ENCODE data around the gene VKORC1. TPM values are rescaled to one million over a fixed set of nuclear protein-coding genes. Genes with fewer than 3 reads are reported as not detected.

VKORC1 gene
- polyA plus RNA-seq, 1 of the 3 experiments (the other 2 are of a cell fraction), result 434 TPM

- Histone ChIP-seq H3K9me2 (no peaks in the 10 kb centered on the region), H3K4me2 (no peak overlapping the region), H2AFZ (ENCODE audit: low read depth) (no peak overlapping the region), H3K4me3 (ENCODE audit: low read depth in 2 of 2, low read length in 1 of 2) (no peak overlapping the region), H4K20me1 (ENCODE audit: insufficient read depth) (peaks cover 5% of the 10 kb centered on the region; the same call in 1 of the 2 replicates), H3K27ac (ENCODE audit: low read depth in 2 of 2, low read length in 1 of 2) (no peak overlapping the region), H3K36me3 (replicated peaks in 1 of 2; ENCODE audit: control insufficient read depth in 1 of 2, insufficient read depth in 2 of 2, low read length in 1 of 2) (peaks cover 25 to 35% of the 10 kb centered on the region in 2 experiments), H3F3A (replicated peaks; ENCODE audit: insufficient read depth) (peaks cover 17% of the 10 kb centered on the region), H3K9ac (no peak overlapping the region), H3K4me1 (ENCODE audit: control insufficient read depth in 1 of 2, insufficient read depth in 2 of 2, low read depth in 1 of 2, low read length in 1 of 2) (peaks cover 7 to 15% of the 10 kb centered on the region in 2 experiments; a peak in 3 of 4 replicates), H3K79me2 (ENCODE audit: insufficient read depth) (peaks cover 33% of the 10 kb centered on the region), H3K27me3 (ENCODE audit: insufficient read depth) (no peaks in the 10 kb centered on the region), H3K9me3 (no peaks in the 10 kb centered on the region)
- 92% methylated on average over 6 of the region's 8 CpGs for WGBS (ENCODE audit: low lambda C conversion rate)
- DNase-seq, result no peak
- TF ChIP-seq PBX3 (IDR thresholded peaks at IDR 0.05) (no peak), RFX5 (IDR thresholded peaks at IDR 0.05; ENCODE audit: low read length) (no peak), JUND (IDR thresholded peaks at IDR 0.05) (0 out of 2 replicates have a peak, but pooled peaks have one; percentile 7)
- ChIA-PET CTCF (interaction anchor here (2.2 to 3.9 kb wide), 2 partner anchors 28 kb away, joined by 9 to 28 read pairs; no protein-coding TSS in a partner anchor), POLR2A (no interaction called here)
These were observed 19.9 kb upstream of the VKORC1 start for GRCh38 chr16:31114468-31114867.

- DNase-seq, result no peak
- Histone ChIP-seq H3K4me1 (ENCODE audit: control insufficient read depth in 1 of 2, insufficient read depth in 2 of 2, low read depth in 1 of 2, low read length in 1 of 2) (peaks cover 7 to 17% of the 10 kb centered on the region in 2 experiments; a peak in 3 of 4 replicates), H3K27ac (ENCODE audit: low read depth in 2 of 2, low read length in 1 of 2) (no peak overlapping the region), H3K9ac (no peak overlapping the region), H3K36me3 (replicated peaks in 1 of 2; ENCODE audit: control insufficient read depth in 1 of 2, insufficient read depth in 2 of 2, low read length in 1 of 2) (peaks cover 19 to 36% of the 10 kb centered on the region in 2 experiments), H4K20me1 (ENCODE audit: insufficient read depth) (peaks cover 4% of the 10 kb centered on the region; the same call in 1 of the 2 replicates), H3K4me3 (ENCODE audit: low read depth in 2 of 2, low read length in 1 of 2) (no peak overlapping the region), H3K9me3 (no peaks in the 10 kb centered on the region), H2AFZ (ENCODE audit: low read depth) (no peak overlapping the region), H3K79me2 (ENCODE audit: insufficient read depth) (peaks cover 33% of the 10 kb centered on the region), H3K4me2 (no peak overlapping the region), H3K9me2 (no peaks in the 10 kb centered on the region), H3F3A (replicated peaks; ENCODE audit: insufficient read depth) (peaks cover 17% of the 10 kb centered on the region), H3K27me3 (ENCODE audit: insufficient read depth) (no peaks in the 10 kb centered on the region)
- CTCF ChIA-PET, result interaction anchor here (0.8 to 2.2 kb wide), 2 partner anchors 17 to 29 kb away, joined by 3 to 9 read pairs; no protein-coding TSS in a partner anchor
- WGBS (ENCODE audit: low lambda C conversion rate), result 90% methylated on average over 5 of the region's 5 CpGs
- POLR2A ChIA-PET, result no interaction called here
- TF ChIP-seq ELF1 (IDR thresholded peaks at IDR 0.05), result no peak
- no peak for TF ChIP-seq NRF1 (IDR thresholded peaks at IDR 0.05; ENCODE audit: low read depth, low read length)
- no peak for TF ChIP-seq GABPA (IDR thresholded peaks at IDR 0.05; ENCODE audit: low read depth)
- no peak for TF ChIP-seq FOSL2 (IDR thresholded peaks at IDR 0.05; ENCODE audit: borderline replicate concordance, low read depth)
- no peak for TF ChIP-seq RAD21 (IDR thresholded peaks at IDR 0.05; ENCODE audit: low read length)
- no peak for TF ChIP-seq FOXM1 (IDR thresholded peaks at IDR 0.05; ENCODE audit: low read depth)
- no peak for TF ChIP-seq USF1 (IDR thresholded peaks at IDR 0.05; ENCODE audit: borderline replicate concordance, low read depth)
- no peak for TF ChIP-seq MXI1 (IDR thresholded peaks at IDR 0.05; ENCODE audit: low read depth, low read length)
- TF ChIP-seq TAF1 (IDR thresholded peaks at IDR 0.05; ENCODE audit: borderline replicate concordance, low read depth, low read length), result no peak
- TF ChIP-seq NFIC (IDR thresholded peaks at IDR 0.05; ENCODE audit: borderline replicate concordance), result no peak
- TF ChIP-seq RCOR1 (IDR thresholded peaks at IDR 0.05; ENCODE audit: low read length), result no peak
- TF ChIP-seq RFX5 (IDR thresholded peaks at IDR 0.05; ENCODE audit: low read length), result no peak
- no peak for TF ChIP-seq USF2 (IDR thresholded peaks at IDR 0.05; ENCODE audit: borderline replicate concordance, low read depth, low read length)
- TF ChIP-seq CTCF (IDR thresholded peaks at IDR 0.05), result no peak
- no peak for TF ChIP-seq ZBTB33 (IDR thresholded peaks at IDR 0.05; ENCODE audit: borderline replicate concordance, low read depth)
- no peak for TF ChIP-seq MEF2A (IDR thresholded peaks at IDR 0.05; ENCODE audit: borderline replicate concordance, low read depth)
- TF ChIP-seq GATA2 (CRISPR knock-in tag; IDR thresholded peaks at IDR 0.05), result no peak
- no peak for TF ChIP-seq CHD2 (IDR thresholded peaks at IDR 0.05; ENCODE audit: low read length, partially characterized antibody)
These were observed 18.8 kb upstream of the VKORC1 start for GRCh38 chr16:31113121-31114120.

All from SK-N-SH (cell line).